ENCODE results near the gene CAND1. TPM values are rescaled to one million over a fixed set of nuclear protein-coding genes. Genes with fewer than 3 reads are reported as not detected.

CAND1 gene
- total and polyA plus RNA-seq, 2 donors from 2014 or later: 28.8 to 104 TPM

DNA sequence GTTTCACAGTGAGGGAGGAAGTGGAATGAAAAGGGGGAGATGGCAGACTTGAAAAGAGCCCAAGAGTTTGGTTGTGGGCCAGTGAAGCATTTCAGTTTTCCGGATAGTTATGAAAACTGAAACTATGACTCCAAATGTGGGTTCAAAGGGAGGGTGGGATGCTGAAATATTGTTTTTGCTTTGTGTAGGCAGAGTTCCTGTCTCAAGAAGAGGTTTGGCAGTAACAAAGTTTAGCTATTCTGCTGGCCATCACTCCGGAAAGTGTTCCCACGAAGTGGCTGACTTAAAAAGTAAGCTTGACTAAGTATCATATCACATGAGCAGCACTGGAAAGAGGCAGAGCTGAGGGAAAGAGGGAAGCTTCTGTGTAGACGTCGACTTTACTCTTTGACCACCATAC, 85.2 kb downstream of the CAND1 start:
- intact Hi-C loops (cut with DNase I): no loop called here
- TF ChIP-seq CTCF (IDR thresholded peaks at IDR 0.05; ENCODE audit: borderline replicate concordance, extremely low read depth, insufficient read depth): no peak
- Histone ChIP-seq H3K9ac (ENCODE audit: low read length in 3 of 3) (no peak overlapping the region), H3K9me3 (ENCODE audit: control insufficient read depth in 2 of 3, insufficient read depth in 1 of 3, low read length in 3 of 3) (no peaks in the 10 kb centered on the region), H3K27ac (ENCODE audit: low read depth in 2 of 2, low read length in 2 of 2) (no peak overlapping the region), H3K27me3 (ENCODE audit: control insufficient read depth, insufficient read depth, low read length) (no peaks in the 10 kb centered on the region), H3K4me3 (ENCODE audit: low read length in 3 of 3) (no peak overlapping the region), H3K4me1 (ENCODE audit: control insufficient read depth in 2 of 3, insufficient read depth in 2 of 3, low read depth in 1 of 3, low read length in 3 of 3) (peaks cover 0 to 4% (median 0%) of the 10 kb centered on the region in 3 donors), H3K36me3 (ENCODE audit: control insufficient read depth in 2 of 3, insufficient read depth in 3 of 3, low read length in 3 of 3) (no peaks in the 10 kb centered on the region)
- FAIRE-seq (no peak), DNase-seq (no peak)

DNA sequence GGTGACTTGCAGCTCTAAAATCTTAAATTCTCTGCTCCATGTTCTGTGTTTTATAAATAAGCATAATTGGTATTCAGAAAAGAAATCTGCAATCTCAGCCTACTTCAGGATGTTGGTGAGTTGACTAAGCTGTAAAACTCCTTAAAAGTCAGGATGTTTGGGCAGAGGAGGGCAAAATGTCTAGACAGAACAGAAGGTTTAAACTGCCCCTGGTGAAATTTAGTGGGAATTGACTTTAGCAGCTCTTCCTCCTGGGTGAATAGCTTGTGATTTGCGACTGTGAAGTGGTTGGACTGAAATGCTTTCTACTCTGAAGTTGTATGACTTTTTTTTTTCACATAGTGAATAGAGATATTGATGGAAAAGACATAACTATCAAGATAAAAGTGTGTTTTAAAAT, 85.8 kb downstream of the CAND1 start:
- DNase-seq (no peak), FAIRE-seq (no peak)
- no peak overlapping the region for H3K9ac ChIP-seq (ENCODE audit: low read length in 3 of 3)
- peaks cover 0 to 4% (median 0%) of the 10 kb centered on the region in 3 donors for H3K4me1 ChIP-seq (ENCODE audit: control insufficient read depth in 2 of 3, insufficient read depth in 2 of 3, low read depth in 1 of 3, low read length in 3 of 3)
- H3K4me3 ChIP-seq (ENCODE audit: low read length in 3 of 3): no peak overlapping the region
- no peaks in the 10 kb centered on the region for H3K36me3 ChIP-seq (ENCODE audit: control insufficient read depth in 2 of 3, insufficient read depth in 3 of 3, low read length in 3 of 3)
- intact Hi-C loops (cut with DNase I): no loop called here
- TF ChIP-seq CTCF (IDR thresholded peaks at IDR 0.05; ENCODE audit: borderline replicate concordance, extremely low read depth, insufficient read depth): no peak
- H3K27me3 ChIP-seq (ENCODE audit: control insufficient read depth, insufficient read depth, low read length): no peaks in the 10 kb centered on the region
- no peak overlapping the region for H3K27ac ChIP-seq (ENCODE audit: low read depth in 2 of 2, low read length in 2 of 2)
- no peaks in the 10 kb centered on the region for H3K9me3 ChIP-seq (ENCODE audit: control insufficient read depth in 2 of 3, insufficient read depth in 1 of 3, low read length in 3 of 3)

GRCh38 chr12:67355428-67356379, 86.5 kb downstream of the CAND1 start:
- no peak overlapping the region for H3K9ac ChIP-seq (ENCODE audit: low read length in 3 of 3)
- no peaks in the 10 kb centered on the region for H3K9me3 ChIP-seq (ENCODE audit: control insufficient read depth in 2 of 3, insufficient read depth in 1 of 3, low read length in 3 of 3)
- peak in 3 of 5 donors; percentile 25 to 88 (median 79) for DNase-seq
- H3K27ac ChIP-seq (ENCODE audit: low read depth in 2 of 2, low read length in 2 of 2): no peak overlapping the region
- H3K36me3 ChIP-seq (ENCODE audit: control insufficient read depth in 2 of 3, insufficient read depth in 3 of 3, low read length in 3 of 3): no peaks in the 10 kb centered on the region
- intact Hi-C loops (cut with DNase I): no loop called here
- peak overlapping the region in 1 of 3 donors; percentile 19 for H3K4me3 ChIP-seq (ENCODE audit: low read length in 3 of 3)
- FAIRE-seq: peak; percentile 71
- H3K27me3 ChIP-seq (ENCODE audit: control insufficient read depth, insufficient read depth, low read length): no peaks in the 10 kb centered on the region
- peaks cover 0 to 4% (median 0%) of the 10 kb centered on the region in 3 donors for H3K4me1 ChIP-seq (ENCODE audit: control insufficient read depth in 2 of 3, insufficient read depth in 2 of 3, low read depth in 1 of 3, low read length in 3 of 3)
- TF ChIP-seq CTCF (IDR thresholded peaks at IDR 0.05; ENCODE audit: borderline replicate concordance, extremely low read depth, insufficient read depth): peak; percentile 45
